Loucy (cell line): ENCODE results near the gene INSC.

ENCODE experiments used
- H2AFZ ChIP-seq: fragments of 200-600 bp; sonication (generic); 2 replicates; pipeline ENCODE4 v1.6.0; 2016; ENCODE audit warnings: antibody characterized with exemption, mild to moderate bottlenecking, low read length, moderate library complexity
- H3F3A ChIP-seq: fragments of 200-600 bp; 2 replicates; pipeline ENCODE4 v1.6.0; 2016; ENCODE audit warnings: antibody characterized with exemption, low read depth, mild to moderate bottlenecking
- H3K27me3 ChIP-seq: fragments of 200-600 bp; sonication (generic); 2 replicates; pipeline ENCODE4 v1.6.1; 2014; ENCODE audit warnings: low read length, mild to moderate bottlenecking; ENCODE audit not compliant: insufficient read depth, poor library complexity, severe bottlenecking
- H3K36me3 ChIP-seq: fragments of 200-600 bp; sonication (generic); 2 replicates; pipeline ENCODE4 v1.6.1; 2016; ENCODE audit warnings: low read length; ENCODE audit not compliant: insufficient read depth
- H3K4me1 ChIP-seq: fragments of 200-600 bp; sonication (generic); 2 replicates; pipeline ENCODE4 v1.5.1; 2014; ENCODE audit warnings: low read length, mild to moderate bottlenecking; ENCODE audit not compliant: insufficient read depth, poor library complexity, severe bottlenecking
- H3K4me2 ChIP-seq: fragments of 200-600 bp; sonication (generic); 2 replicates; pipeline ENCODE4 v1.6.0; 2014; ENCODE audit warnings: antibody characterized with exemption, low read length, low read depth, mild to moderate bottlenecking; ENCODE audit not compliant: poor library complexity, severe bottlenecking
- H3K4me3 ChIP-seq: fragments of 200-600 bp; sonication (generic); 2 replicates; pipeline ENCODE4 v1.5.1; 2014; ENCODE audit warnings: low read length, mild to moderate bottlenecking, mixed read lengths; ENCODE audit not compliant: poor library complexity, severe bottlenecking
- H3K79me2 ChIP-seq: fragments of 200-600 bp; sonication (generic); 2 replicates; pipeline ENCODE4 v1.6.1; 2014; ENCODE audit warnings: low read length; ENCODE audit not compliant: insufficient read depth
- H3K9ac ChIP-seq: fragments of 200-600 bp; sonication (generic); 2 replicates; pipeline ENCODE4 v1.6.0; 2014; ENCODE audit warnings: mild to moderate bottlenecking, low read depth, low read length, moderate library complexity; ENCODE audit not compliant: poor library complexity, severe bottlenecking
- H3K9me2 ChIP-seq: fragments of 200-600 bp; sonication (generic); replicated peaks from 2 replicates; pipeline ENCODE4 v1.6.1; 2016; ENCODE audit warnings: low read depth, low read length, mixed read lengths
- H3K9me3 ChIP-seq: fragments of 200-600 bp; sonication (generic); 2 replicates; pipeline ENCODE4 v1.6.1; 2014; ENCODE audit warnings: mild to moderate bottlenecking, antibody characterized with exemption, low read length, low read depth; ENCODE audit not compliant: insufficient read depth
- H4K20me1 ChIP-seq: fragments of 200-600 bp; sonication (generic); 2 replicates; pipeline ENCODE4 v1.6.0; 2014; ENCODE audit warnings: antibody characterized with exemption, low read length, mild to moderate bottlenecking; ENCODE audit not compliant: insufficient read depth, poor library complexity, severe bottlenecking
- CTCF ChIP-seq: fragments of 200-600 bp; sonication (generic); conservative IDR thresholded peaks from 2 replicates; pipeline ENCODE4 v1.5.1; 2014; ENCODE audit warnings: mild to moderate bottlenecking, antibody characterized with exemption, low read length
- EZH2phosphoT487 ChIP-seq: fragments of 200-600 bp; IDR thresholded peaks from 2 replicates; pipeline ENCODE4 v1.6.1; 2018; ENCODE audit warnings: antibody characterized with exemption, mild to moderate bottlenecking, moderate library complexity, borderline replicate concordance

INSC gene

DNA sequence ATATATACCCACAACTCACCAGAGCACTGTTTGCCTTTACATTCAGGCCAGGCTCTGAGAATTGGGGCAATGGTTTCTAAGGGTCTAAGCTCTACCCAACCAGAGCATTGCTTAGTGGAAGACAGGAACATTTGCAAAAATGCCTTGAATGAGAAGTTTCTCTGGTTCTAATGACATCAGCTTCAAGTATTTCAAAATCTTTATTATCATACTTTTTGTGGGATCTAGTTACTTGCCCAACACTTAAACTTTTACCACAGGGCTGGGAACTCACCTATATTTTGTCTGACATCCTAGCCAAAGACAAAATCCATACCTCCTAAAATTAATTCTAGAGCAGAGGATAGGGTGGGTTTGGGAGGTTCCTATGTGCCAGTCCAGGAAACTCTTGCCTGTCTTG is 51.5 kb downstream of the INSC start:
- H3K27me3 ChIP-seq = no peaks in the 10 kb centered on the region
- no peaks in the 10 kb centered on the region for H4K20me1 ChIP-seq
- no peaks in the 10 kb centered on the region for H3F3A ChIP-seq

DNA sequence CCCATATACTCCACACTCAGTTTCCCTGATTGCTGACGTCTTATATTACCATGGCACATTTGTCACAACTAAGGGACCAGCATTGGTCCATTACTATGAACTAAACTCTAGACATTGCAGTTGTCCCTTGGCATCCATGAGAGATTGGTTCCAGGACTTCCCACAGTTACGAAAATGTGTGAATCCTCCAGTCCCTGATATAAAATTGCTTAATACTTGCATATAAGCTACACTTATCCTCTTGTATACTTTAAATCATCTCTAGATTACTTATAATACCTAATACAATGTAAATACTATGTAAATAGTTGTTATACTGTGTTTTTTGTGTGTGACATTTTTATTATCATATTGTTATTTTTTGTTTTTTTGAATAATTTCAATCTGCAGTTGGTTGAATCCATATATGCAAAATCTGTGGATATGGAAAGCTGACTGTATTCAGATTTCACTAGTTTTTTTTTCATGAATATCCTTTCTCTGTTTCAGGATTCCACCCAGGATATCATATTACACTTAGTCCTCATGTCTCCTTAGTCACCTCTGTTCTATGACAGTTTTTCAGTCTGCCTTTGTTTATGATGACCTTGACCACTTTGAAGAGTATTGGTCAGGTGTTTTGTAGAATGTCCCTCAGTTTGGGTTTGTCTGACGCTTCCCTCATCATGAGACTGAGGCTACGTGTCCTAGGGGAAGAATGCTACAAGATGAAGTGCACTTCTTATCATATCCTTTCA is 55.3 kb downstream of the INSC start:
- Histone ChIP-seq H3K9me3 (no peaks in the 10 kb centered on the region), H3K9ac (no peak overlapping the region), H4K20me1 (no peaks in the 10 kb centered on the region), H3F3A (no peaks in the 10 kb centered on the region), H3K9me2 (no peaks in the 10 kb centered on the region), H3K4me3 (no peak overlapping the region), H3K27me3 (no peaks in the 10 kb centered on the region), H2AFZ (no peak overlapping the region), H3K36me3 (no peaks in the 10 kb centered on the region), H3K4me1 (no peaks in the 10 kb centered on the region), H3K79me2 (no peaks in the 10 kb centered on the region), H3K4me2 (no peak overlapping the region)
- TF ChIP-seq EZH2phosphoT487 (no peak), CTCF (no peak)

More for the DNA sequence above, 51.5 kb downstream of the INSC start:
- Histone ChIP-seq H3K4me2 (no peak overlapping the region), H2AFZ (no peak overlapping the region), H3K4me1 (no peaks in the 10 kb centered on the region), H3K9me2 (no peaks in the 10 kb centered on the region), H3K36me3 (no peaks in the 10 kb centered on the region), H3K4me3 (no peak overlapping the region), H3K79me2 (no peaks in the 10 kb centered on the region), H3K9ac (no peak overlapping the region), H3K9me3 (no peaks in the 10 kb centered on the region)
- TF ChIP-seq CTCF (no peak), EZH2phosphoT487 (no peak)

DNA sequence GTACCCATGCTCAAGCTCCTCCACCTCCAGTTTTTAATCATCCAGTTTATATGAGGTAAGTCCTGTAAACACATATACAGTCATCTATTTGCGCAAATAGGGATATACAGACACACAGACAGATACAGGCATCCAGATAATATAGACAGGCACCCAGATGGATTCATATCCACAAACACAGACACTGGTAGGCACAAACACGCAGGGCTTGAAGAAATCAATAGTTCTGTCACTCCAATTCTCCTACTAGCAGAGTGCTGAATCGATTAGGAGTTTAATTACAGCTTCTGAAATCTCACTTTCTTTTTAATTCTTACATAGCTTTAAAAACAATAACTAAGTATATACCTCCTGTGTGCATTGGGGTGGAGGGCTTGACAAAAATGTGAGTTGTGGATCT is 56.0 kb downstream of the INSC start:
- H3F3A ChIP-seq = no peaks in the 10 kb centered on the region
- H3K4me3 ChIP-seq = no peak overlapping the region
- H3K27me3 ChIP-seq = no peaks in the 10 kb centered on the region
- H2AFZ ChIP-seq = no peak overlapping the region
- H3K4me1 ChIP-seq = no peaks in the 10 kb centered on the region
- TF ChIP-seq CTCF (no peak), EZH2phosphoT487 (no peak)
- no peaks in the 10 kb centered on the region for H3K9me3 ChIP-seq
- H4K20me1 ChIP-seq = no peaks in the 10 kb centered on the region
- H3K9me2 ChIP-seq = no peaks in the 10 kb centered on the region
- H3K4me2 ChIP-seq = no peak overlapping the region
- no peaks in the 10 kb centered on the region for H3K79me2 ChIP-seq
- no peaks in the 10 kb centered on the region for H3K36me3 ChIP-seq
- no peak overlapping the region for H3K9ac ChIP-seq
